ENCODE data around the gene SLC30A7.

Gene SLC30A7

GRCh38 chr1:100979631-100980030 is 83.7 kb downstream of the SLC30A7 start:
- Histone ChIP-seq H3K79me2 (ENCODE audit: control insufficient read depth, low read length) (no peaks in the 10 kb centered on the region), H3K4me2 (ENCODE audit: low read length) (no peak overlapping the region), H4K20me1 (ENCODE audit: control insufficient read depth, insufficient read depth, low read depth, low read length) (no peaks in the 10 kb centered on the region), H3K36me3 (ENCODE audit: control insufficient read depth, low read length) (peaks cover 24% of the 10 kb centered on the region), H3K27me3 (ENCODE audit: control insufficient read depth, low read length) (no peaks in the 10 kb centered on the region), H3K9me2 (replicated peaks; ENCODE audit: control insufficient read depth, low read length) (no peaks in the 10 kb centered on the region), H3K27ac (ENCODE audit: low read depth, low read length) (no peak overlapping the region), H3K9me3 (ENCODE audit: control insufficient read depth, insufficient read depth, low read length) (no peaks in the 10 kb centered on the region), H3K4me1 (ENCODE audit: control insufficient read depth, low read length) (no peaks in the 10 kb centered on the region), H3F3A (ENCODE audit: control insufficient read depth, insufficient read depth) (no peaks in the 10 kb centered on the region), H3K4me3 (ENCODE audit: low read length) (no peak overlapping the region)
- TF ChIP-seq EZH2phosphoT487 (IDR thresholded peaks at IDR 0.05; ENCODE audit: borderline replicate concordance, low read length): no peak
- no peak for TF ChIP-seq CTCF (IDR thresholded peaks at IDR 0.05; ENCODE audit: low read depth, low read length, poor library complexity, severe bottlenecking)

- Histone ChIP-seq H3K27me3 (ENCODE audit: control insufficient read depth, low read length) (no peaks in the 10 kb centered on the region), H3K36me3 (ENCODE audit: control insufficient read depth, low read length) (peaks cover 21% of the 10 kb centered on the region), H3K4me2 (ENCODE audit: low read length) (no peak overlapping the region), H4K20me1 (ENCODE audit: control insufficient read depth, insufficient read depth, low read depth, low read length) (no peaks in the 10 kb centered on the region), H3K9me2 (replicated peaks; ENCODE audit: control insufficient read depth, low read length) (no peaks in the 10 kb centered on the region), H3K27ac (ENCODE audit: low read depth, low read length) (no peak overlapping the region), H3K4me1 (ENCODE audit: control insufficient read depth, low read length) (no peaks in the 10 kb centered on the region), H3K79me2 (ENCODE audit: control insufficient read depth, low read length) (no peaks in the 10 kb centered on the region), H3F3A (ENCODE audit: control insufficient read depth, insufficient read depth) (no peaks in the 10 kb centered on the region), H3K9me3 (ENCODE audit: control insufficient read depth, insufficient read depth, low read length) (no peaks in the 10 kb centered on the region), H3K4me3 (ENCODE audit: low read length) (no peak overlapping the region)
- TF ChIP-seq CTCF (IDR thresholded peaks at IDR 0.05; ENCODE audit: low read depth, low read length, poor library complexity, severe bottlenecking) (no peak), EZH2phosphoT487 (IDR thresholded peaks at IDR 0.05; ENCODE audit: borderline replicate concordance, low read length) (no peak)
Measured at GRCh38 chr1:100982793-100983192, 86.9 kb downstream of the SLC30A7 start.

GRCh38 chr1:100988121-100988520 is 92.2 kb downstream of the SLC30A7 start:
- H3K9me2 ChIP-seq (replicated peaks; ENCODE audit: control insufficient read depth, low read length): no peaks in the 10 kb centered on the region
- H3K9me3 ChIP-seq (ENCODE audit: control insufficient read depth, insufficient read depth, low read length): no peaks in the 10 kb centered on the region
- TF ChIP-seq CTCF (IDR thresholded peaks at IDR 0.05; ENCODE audit: low read depth, low read length, poor library complexity, severe bottlenecking) (no peak), EZH2phosphoT487 (IDR thresholded peaks at IDR 0.05; ENCODE audit: borderline replicate concordance, low read length) (no peak)
- no peak overlapping the region for H3K4me3 ChIP-seq (ENCODE audit: low read length)
- H3K27me3 ChIP-seq (ENCODE audit: control insufficient read depth, low read length): no peaks in the 10 kb centered on the region
- H3K4me2 ChIP-seq (ENCODE audit: low read length): no peak overlapping the region
- peaks cover 38% of the 10 kb centered on the region for H3K36me3 ChIP-seq (ENCODE audit: control insufficient read depth, low read length)
- H4K20me1 ChIP-seq (ENCODE audit: control insufficient read depth, insufficient read depth, low read depth, low read length): no peaks in the 10 kb centered on the region
- H3F3A ChIP-seq (ENCODE audit: control insufficient read depth, insufficient read depth): no peaks in the 10 kb centered on the region
- no peak overlapping the region for H3K27ac ChIP-seq (ENCODE audit: low read depth, low read length)
- H3K4me1 ChIP-seq (ENCODE audit: control insufficient read depth, low read length): no peaks in the 10 kb centered on the region
- H3K79me2 ChIP-seq (ENCODE audit: control insufficient read depth, low read length): no peaks in the 10 kb centered on the region

Data from DOHH2 (cell line).